ENCODE measurements around the gene ABCC4. TPM values are rescaled to one million over a fixed set of nuclear protein-coding genes. Genes with fewer than 3 reads are reported as not detected.

Gene ABCC4
- total and polyA plus RNA-seq, 9 of the 15 experiments (the other 6 are each of a cell fraction or from before 2014, with no cell fraction given), result 9.4 to 46.1 (median 25.4) TPM

DNA sequence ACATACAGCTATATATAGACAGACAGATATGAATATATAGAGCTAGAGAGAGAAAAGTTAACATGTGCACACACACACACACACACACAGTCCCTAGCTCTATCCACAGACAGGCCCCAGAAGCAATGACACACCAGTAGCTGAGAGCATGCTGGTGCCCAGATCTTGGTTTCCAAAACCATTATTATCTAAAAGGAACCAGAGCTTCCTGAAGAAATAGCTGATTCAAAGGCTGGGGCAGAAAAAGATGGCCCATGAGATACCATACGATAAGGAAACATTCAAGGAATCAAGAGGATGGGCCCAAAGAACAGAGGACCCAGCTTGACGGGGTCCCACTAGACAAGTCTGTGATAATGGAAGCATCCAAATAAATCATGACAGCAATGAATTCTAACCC lies 53.4 kb downstream of the ABCC4 start (continued):
- TF ChIP-seq, protein P1, sequence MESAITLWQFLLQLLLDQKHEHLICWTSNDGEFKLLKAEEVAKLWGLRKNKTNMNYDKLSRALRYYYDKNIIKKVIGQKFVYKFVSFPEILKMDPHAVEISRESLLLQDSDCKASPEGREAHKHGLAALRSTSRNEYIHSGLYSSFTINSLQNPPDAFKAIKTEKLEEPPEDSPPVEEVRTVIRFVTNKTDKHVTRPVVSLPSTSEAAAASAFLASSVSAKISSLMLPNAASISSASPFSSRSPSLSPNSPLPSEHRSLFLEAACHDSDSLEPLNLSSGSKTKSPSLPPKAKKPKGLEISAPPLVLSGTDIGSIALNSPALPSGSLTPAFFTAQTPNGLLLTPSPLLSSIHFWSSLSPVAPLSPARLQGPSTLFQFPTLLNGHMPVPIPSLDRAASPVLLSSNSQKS (CRISPR knock-in tag; IDR thresholded peaks at IDR 0.05), result no peak
- TF ChIP-seq FOSL1 (tag; conservative IDR thresholded peaks at IDR 0.05), result peak; percentile 36; the same call in 1 of the 2 replicates
- peak; percentile 58 for TF ChIP-seq CBFA2T2 (conservative IDR thresholded peaks at IDR 0.05)
- TF ChIP-seq BRF1 (IDR thresholded peaks at IDR 0.05; ENCODE audit: borderline replicate concordance, extremely low read depth, insufficient read length), result no peak
- TF ChIP-seq, protein P2, sequence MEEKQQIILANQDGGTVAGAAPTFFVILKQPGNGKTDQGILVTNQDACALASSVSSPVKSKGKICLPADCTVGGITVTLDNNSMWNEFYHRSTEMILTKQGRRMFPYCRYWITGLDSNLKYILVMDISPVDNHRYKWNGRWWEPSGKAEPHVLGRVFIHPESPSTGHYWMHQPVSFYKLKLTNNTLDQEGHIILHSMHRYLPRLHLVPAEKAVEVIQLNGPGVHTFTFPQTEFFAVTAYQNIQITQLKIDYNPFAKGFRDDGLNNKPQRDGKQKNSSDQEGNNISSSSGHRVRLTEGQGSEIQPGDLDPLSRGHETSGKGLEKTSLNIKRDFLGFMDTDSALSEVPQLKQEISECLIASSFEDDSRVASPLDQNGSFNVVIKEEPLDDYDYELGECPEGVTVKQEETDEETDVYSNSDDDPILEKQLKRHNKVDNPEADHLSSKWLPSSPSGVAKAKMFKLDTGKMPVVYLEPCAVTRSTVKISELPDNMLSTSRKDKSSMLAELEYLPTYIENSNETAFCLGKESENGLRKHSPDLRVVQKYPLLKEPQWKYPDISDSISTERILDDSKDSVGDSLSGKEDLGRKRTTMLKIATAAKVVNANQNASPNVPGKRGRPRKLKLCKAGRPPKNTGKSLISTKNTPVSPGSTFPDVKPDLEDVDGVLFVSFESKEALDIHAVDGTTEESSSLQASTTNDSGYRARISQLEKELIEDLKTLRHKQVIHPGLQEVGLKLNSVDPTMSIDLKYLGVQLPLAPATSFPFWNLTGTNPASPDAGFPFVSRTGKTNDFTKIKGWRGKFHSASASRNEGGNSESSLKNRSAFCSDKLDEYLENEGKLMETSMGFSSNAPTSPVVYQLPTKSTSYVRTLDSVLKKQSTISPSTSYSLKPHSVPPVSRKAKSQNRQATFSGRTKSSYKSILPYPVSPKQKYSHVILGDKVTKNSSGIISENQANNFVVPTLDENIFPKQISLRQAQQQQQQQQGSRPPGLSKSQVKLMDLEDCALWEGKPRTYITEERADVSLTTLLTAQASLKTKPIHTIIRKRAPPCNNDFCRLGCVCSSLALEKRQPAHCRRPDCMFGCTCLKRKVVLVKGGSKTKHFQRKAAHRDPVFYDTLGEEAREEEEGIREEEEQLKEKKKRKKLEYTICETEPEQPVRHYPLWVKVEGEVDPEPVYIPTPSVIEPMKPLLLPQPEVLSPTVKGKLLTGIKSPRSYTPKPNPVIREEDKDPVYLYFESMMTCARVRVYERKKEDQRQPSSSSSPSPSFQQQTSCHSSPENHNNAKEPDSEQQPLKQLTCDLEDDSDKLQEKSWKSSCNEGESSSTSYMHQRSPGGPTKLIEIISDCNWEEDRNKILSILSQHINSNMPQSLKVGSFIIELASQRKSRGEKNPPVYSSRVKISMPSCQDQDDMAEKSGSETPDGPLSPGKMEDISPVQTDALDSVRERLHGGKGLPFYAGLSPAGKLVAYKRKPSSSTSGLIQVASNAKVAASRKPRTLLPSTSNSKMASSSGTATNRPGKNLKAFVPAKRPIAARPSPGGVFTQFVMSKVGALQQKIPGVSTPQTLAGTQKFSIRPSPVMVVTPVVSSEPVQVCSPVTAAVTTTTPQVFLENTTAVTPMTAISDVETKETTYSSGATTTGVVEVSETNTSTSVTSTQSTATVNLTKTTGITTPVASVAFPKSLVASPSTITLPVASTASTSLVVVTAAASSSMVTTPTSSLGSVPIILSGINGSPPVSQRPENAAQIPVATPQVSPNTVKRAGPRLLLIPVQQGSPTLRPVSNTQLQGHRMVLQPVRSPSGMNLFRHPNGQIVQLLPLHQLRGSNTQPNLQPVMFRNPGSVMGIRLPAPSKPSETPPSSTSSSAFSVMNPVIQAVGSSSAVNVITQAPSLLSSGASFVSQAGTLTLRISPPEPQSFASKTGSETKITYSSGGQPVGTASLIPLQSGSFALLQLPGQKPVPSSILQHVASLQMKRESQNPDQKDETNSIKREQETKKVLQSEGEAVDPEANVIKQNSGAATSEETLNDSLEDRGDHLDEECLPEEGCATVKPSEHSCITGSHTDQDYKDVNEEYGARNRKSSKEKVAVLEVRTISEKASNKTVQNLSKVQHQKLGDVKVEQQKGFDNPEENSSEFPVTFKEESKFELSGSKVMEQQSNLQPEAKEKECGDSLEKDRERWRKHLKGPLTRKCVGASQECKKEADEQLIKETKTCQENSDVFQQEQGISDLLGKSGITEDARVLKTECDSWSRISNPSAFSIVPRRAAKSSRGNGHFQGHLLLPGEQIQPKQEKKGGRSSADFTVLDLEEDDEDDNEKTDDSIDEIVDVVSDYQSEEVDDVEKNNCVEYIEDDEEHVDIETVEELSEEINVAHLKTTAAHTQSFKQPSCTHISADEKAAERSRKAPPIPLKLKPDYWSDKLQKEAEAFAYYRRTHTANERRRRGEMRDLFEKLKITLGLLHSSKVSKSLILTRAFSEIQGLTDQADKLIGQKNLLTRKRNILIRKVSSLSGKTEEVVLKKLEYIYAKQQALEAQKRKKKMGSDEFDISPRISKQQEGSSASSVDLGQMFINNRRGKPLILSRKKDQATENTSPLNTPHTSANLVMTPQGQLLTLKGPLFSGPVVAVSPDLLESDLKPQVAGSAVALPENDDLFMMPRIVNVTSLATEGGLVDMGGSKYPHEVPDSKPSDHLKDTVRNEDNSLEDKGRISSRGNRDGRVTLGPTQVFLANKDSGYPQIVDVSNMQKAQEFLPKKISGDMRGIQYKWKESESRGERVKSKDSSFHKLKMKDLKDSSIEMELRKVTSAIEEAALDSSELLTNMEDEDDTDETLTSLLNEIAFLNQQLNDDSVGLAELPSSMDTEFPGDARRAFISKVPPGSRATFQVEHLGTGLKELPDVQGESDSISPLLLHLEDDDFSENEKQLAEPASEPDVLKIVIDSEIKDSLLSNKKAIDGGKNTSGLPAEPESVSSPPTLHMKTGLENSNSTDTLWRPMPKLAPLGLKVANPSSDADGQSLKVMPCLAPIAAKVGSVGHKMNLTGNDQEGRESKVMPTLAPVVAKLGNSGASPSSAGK (IDR thresholded peaks at IDR 0.05), result 0 out of 2 replicates have a peak, but pooled peaks have one; percentile 24
- no peak for TF ChIP-seq NEUROD1 (IDR thresholded peaks at IDR 0.05; ENCODE audit: borderline replicate concordance, low read depth, low read length, partially characterized antibody)
- TF ChIP-seq JUND (IDR thresholded peaks at IDR 0.05; ENCODE audit: borderline replicate concordance, low read depth, low read length), result no peak; the same call in 1 of the 2 replicates
- TF ChIP-seq JUND (tag; IDR thresholded peaks at IDR 0.05; ENCODE audit: borderline replicate concordance, low read depth, low read length), result peak; percentile 15; the same call in 1 of the 3 replicates
- no peak for TF ChIP-seq TAF1 (IDR thresholded peaks at IDR 0.05; ENCODE audit: control insufficient read depth, extremely low read depth, insufficient read depth, low read length, severe bottlenecking)
- peak; percentile 23; the same call in 1 of the 2 replicates for TF ChIP-seq MTA2 (IDR thresholded peaks at IDR 0.05; ENCODE audit: low read depth)
- peak; percentile 46 for TF ChIP-seq MEIS2 (IDR thresholded peaks at IDR 0.05; ENCODE audit: partially characterized antibody)
- TF ChIP-seq ARID1B (IDR thresholded peaks at IDR 0.05), result peak; percentile 80
- no peak for TF ChIP-seq RBM25 (IDR thresholded peaks at IDR 0.05; ENCODE audit: low read depth, low read length, severe bottlenecking)
- TF ChIP-seq EP300 (IDR thresholded peaks at IDR 0.05; ENCODE audit: low read length), result peak; percentile 69; the same call in 1 of the 2 replicates

Data from K562 (cell line).